ENCODE data around the gene LRP8. TPM values are rescaled to one million over a fixed set of nuclear protein-coding genes. Genes with fewer than 3 reads are reported as not detected.
"Not testable (repeated sequence)": the region's sequence is repeated elsewhere in the genome, so short reads cannot be mapped to it uniquely, and the experiment has no call there.

The LRP8 gene
- total RNA-seq, 3 donors from 2014 or later, result 1.3 to 6.5 (median 1.4) TPM

DNA sequence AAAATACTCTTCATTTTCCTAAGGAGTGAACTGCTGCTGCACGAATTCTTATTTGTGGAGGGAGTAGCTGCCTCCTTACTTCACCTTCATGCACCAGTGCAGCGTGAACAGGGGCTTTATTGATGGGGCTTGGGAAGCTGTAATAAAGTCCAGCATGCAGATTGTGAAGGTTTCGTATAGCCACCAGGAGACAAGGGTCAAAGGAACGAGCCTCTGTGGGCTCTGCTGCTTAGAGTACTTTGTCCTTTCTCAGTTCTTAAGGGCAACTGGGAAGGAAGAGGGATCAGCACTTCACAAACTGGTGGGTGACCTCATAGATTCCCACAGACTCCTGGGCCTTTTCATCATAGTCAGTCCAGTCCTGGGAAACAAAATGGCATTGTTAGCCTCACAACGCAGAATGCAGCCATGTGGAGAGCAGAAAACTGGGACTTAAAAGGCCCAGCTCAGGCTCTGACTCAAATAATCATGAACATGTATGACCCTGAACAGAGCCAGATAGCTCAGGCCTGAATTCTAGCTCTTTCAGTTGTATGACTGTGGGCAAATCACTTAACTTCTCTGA, 113.4 kb downstream of the LRP8 start:
- TF ChIP-seq, protein P1, sequence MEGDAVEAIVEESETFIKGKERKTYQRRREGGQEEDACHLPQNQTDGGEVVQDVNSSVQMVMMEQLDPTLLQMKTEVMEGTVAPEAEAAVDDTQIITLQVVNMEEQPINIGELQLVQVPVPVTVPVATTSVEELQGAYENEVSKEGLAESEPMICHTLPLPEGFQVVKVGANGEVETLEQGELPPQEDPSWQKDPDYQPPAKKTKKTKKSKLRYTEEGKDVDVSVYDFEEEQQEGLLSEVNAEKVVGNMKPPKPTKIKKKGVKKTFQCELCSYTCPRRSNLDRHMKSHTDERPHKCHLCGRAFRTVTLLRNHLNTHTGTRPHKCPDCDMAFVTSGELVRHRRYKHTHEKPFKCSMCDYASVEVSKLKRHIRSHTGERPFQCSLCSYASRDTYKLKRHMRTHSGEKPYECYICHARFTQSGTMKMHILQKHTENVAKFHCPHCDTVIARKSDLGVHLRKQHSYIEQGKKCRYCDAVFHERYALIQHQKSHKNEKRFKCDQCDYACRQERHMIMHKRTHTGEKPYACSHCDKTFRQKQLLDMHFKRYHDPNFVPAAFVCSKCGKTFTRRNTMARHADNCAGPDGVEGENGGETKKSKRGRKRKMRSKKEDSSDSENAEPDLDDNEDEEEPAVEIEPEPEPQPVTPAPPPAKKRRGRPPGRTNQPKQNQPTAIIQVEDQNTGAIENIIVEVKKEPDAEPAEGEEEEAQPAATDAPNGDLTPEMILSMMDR (IDR thresholded peaks at IDR 0.05), result no peak
- Histone ChIP-seq H3K4me3 (no peak overlapping the region), H3K9me3 (no peaks in the 10 kb centered on the region), H3K4me1 (ENCODE audit: low read depth) (peaks cover 3% of the 10 kb centered on the region), H3K36me3 (ENCODE audit: low read depth) (peaks cover 12% of the 10 kb centered on the region)
- ATAC-seq (no peak), DNase-seq (no peak)
- intact Hi-C loops (cut with DNase I, micrococcal nuclease), result no loop called here

DNA sequence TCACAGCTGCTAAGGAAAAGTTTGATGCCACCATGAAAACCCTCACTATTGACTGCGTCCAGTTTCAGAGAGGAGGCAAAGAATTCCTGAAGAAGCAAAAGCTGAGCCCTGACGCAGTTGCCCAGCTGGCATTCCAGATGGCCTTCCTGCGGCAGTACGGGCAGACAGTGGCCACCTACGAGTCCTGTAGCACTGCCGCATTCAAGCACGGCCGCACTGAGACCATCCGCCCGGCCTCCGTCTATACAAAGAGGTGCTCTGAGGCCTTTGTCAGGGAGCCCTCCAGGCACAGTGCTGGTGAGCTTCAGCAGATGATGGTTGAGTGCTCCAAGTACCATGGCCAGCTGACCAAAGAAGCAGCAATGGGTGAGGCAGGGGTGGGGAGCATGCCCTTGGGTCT, 116.9 kb downstream of the LRP8 start:
- DNase-seq (no peak), ATAC-seq (no peak)
- Histone ChIP-seq H3K4me3 (no peak overlapping the region), H3K36me3 (ENCODE audit: low read depth) (peaks cover 16% of the 10 kb centered on the region), H3K9me3 (peaks cover 8% of the 10 kb centered on the region), H3K4me1 (ENCODE audit: low read depth) (no peaks in the 10 kb centered on the region)
- intact Hi-C loops (cut with DNase I, micrococcal nuclease), result no loop called here
- TF ChIP-seq, protein P1 (IDR thresholded peaks at IDR 0.05), result no peak

DNA sequence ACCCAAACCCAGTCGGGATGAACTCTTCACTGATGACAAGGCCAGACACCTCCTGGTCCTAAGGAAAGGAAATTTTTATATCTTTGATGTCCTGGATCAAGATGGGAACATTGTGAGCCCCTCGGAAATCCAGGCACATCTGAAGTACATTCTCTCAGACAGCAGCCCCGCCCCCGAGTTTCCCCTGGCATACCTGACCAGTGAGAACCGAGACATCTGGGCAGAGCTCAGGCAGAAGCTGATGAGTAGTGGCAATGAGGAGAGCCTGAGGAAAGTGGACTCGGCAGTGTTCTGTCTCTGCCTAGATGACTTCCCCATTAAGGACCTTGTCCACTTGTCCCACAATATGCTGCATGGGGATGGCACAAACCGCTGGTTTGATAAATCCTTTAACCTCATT, 117.5 kb downstream of the LRP8 start:
- H3K36me3 ChIP-seq (ENCODE audit: low read depth), result peaks cover 16% of the 10 kb centered on the region
- H3K9me3 ChIP-seq, result peaks cover 14% of the 10 kb centered on the region
- no peak overlapping the region for H3K4me3 ChIP-seq
- no peak for DNase-seq
- no peaks in the 10 kb centered on the region for H3K4me1 ChIP-seq (ENCODE audit: low read depth)
- TF ChIP-seq, protein P1 (IDR thresholded peaks at IDR 0.05), result no peak
- intact Hi-C loops (cut with DNase I, micrococcal nuclease), result no loop called here
- no peak for ATAC-seq

DNA sequence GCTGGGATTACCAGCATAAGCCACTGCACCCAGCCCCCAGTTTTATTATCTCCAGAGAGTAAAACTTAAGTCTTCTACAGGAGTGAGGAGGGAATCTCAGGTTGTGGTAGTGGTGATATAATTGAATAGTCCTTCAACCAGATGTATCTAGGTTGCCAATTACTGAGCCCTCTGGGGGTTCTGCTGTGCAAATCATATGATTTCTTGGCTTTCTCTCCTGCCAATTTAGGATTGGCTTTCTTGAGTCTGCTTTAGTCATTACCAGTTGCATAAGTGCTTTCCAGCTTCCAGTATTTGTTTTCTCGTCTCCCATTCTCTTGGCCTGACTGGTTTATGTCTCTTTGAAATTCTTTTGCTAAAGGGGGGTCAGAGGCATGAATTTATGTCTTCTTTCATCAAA, 120.1 kb downstream of the LRP8 start:
- H3K36me3 ChIP-seq (ENCODE audit: low read depth), result peaks cover 23% of the 10 kb centered on the region
- no peak overlapping the region for H3K4me3 ChIP-seq
- no peak for DNase-seq
- intact Hi-C loops (cut with DNase I, micrococcal nuclease), result no loop called here
- no peaks in the 10 kb centered on the region for H3K4me1 ChIP-seq (ENCODE audit: low read depth)
- H3K9me3 ChIP-seq, result peaks cover 17% of the 10 kb centered on the region
- ATAC-seq, result no peak
- TF ChIP-seq, protein P1 (IDR thresholded peaks at IDR 0.05), result no peak

DNA sequence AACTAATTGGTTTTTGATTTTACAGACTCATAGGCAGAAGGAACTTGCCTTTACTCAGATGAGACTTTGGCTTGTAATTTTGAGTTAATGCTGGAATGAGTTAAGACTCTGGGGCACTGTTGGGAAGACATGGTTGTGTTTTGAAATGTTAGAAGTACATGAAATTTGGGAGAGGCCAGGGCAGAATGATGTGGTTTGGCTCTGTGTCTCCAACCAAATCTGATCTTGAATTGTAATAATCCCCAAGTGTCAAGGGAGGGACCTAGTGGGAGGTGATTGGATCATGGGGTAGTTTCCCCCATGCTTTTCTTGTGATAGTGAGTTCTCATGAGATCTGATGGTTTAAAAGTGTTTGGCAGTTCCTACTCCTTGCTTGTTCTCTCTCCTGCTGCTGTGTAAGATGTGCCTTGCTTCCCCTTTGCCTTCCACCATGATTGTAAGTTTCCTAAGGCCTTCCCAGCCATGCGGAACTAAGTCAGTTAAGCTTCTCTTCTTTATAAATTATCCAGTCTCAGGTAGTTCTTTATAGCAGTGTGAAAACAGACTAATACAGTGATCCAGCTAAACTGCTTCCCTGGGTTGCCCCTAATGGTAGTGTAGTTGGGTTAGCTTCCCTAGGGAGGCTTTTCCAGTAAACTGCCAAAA, 121.0 kb downstream of the LRP8 start:
- Histone ChIP-seq H3K9me3 (peaks cover 17% of the 10 kb centered on the region), H3K4me3 (no peak overlapping the region), H3K36me3 (ENCODE audit: low read depth) (peaks cover 23% of the 10 kb centered on the region), H3K4me1 (ENCODE audit: low read depth) (no peaks in the 10 kb centered on the region)
- intact Hi-C loops (cut with DNase I, micrococcal nuclease), result no loop called here
- DNase-seq, result no peak
- TF ChIP-seq, protein P1 (IDR thresholded peaks at IDR 0.05), result no peak
- ATAC-seq, result no peak

DNA sequence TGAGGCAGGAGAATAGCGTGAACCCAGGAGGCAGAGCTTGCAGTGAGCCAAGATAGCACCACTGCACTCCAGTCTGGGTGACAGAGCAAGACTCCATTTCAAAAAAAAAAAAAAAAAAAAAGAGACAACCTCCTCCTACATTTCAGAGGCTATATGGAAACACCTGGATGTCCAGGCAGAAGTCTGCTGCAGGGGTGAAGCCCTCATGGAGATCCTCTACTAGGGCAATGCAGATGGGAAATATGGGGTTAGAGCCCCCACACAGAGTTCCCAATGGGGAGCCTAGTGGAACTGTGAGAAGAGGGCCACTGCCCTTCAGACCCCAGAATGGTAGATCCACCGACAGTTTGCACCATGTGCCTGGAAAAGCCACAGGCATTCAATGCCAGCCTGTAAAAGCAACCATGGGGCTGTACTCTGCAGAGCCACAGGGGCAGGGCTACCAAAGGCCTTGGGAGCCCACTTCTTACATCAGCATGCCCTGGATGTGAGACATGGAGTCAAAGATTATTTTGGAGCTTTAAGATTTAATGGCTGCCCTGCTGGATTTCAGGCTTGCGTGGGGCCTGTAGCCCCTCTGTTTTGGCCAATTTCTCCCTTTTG, 121.7 kb downstream of the LRP8 start:
- DNase-seq; intact Hi-C loops (cut with DNase I, micrococcal nuclease); H3K4me1 ChIP-seq (ENCODE audit: low read depth); H3K4me3 ChIP-seq; ATAC-seq: not testable (repeated sequence)
- H3K9me3 ChIP-seq, result peaks cover 17% of the 10 kb centered on the region
- H3K36me3 ChIP-seq (ENCODE audit: low read depth), result peaks cover 23% of the 10 kb centered on the region

DNA sequence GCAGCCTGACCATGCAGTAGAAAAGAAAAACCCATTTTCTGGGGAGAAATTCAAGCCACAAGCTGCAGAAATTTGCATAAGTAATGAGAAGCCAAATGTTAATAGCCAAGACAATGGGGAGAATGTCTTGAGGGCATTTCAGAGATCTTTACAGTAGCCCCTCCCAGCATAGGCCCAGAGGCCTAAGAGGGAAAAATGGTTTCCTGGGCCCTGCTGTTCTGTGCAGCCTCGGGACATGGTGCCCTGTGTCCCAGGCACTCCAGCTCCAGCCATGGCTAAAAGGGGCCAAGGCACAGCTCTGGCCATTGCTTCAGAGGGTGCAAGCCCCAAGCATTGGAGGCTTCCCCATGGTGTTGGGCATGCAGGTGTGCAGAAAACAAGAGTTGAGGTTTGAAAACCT, 122.4 kb downstream of the LRP8 start:
- DNase-seq; ATAC-seq; H3K4me3 ChIP-seq; intact Hi-C loops (cut with DNase I, micrococcal nuclease); H3K4me1 ChIP-seq (ENCODE audit: low read depth): not testable (repeated sequence)
- Histone ChIP-seq H3K9me3 (peaks cover 17% of the 10 kb centered on the region), H3K36me3 (ENCODE audit: low read depth) (peaks cover 19% of the 10 kb centered on the region)
